ENCODE results near the gene SIN3A. TPM values are rescaled to one million over a fixed set of nuclear protein-coding genes. Genes with fewer than 3 reads are reported as not detected.
"Not testable (repeated sequence)": the region's sequence is repeated elsewhere in the genome, so short reads cannot be mapped to it uniquely, and the experiment has no call there.

SIN3A gene
- total RNA-seq, 1 donor from 2014 or later = 23.8 TPM

DNA sequence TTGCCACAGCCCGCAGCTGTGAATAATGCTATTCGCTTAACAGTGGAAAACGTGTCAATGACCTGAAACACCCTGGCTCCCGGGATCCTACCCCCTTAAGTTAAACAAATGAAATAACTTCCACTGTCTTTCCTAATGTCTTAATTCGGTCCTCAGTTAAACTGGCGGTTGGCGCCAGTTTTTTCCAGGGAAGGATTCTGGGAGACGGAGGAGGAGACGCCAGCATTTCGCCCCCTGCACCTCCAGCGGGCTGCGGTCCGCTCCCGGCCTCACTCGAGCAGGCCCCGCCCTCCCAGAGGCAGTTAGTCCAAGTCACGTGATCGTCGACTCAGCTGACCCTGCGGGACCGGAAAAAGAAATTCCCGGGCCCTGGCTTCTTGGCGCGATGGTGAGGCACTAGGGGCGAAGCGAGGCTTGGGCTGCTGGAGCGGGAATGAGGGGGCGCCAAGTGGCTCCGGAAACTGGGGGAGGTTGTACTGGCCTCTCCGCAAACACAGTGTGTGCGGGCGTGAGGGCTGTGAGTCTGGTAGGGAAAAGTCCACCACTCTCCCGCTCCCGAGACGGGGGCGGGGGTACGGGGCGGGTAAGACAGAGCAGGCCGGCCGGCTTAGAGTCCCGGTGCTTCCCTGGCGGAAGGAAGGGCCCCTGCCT lies 115.7 kb downstream of the SIN3A start, which contains the start of gene COMMD4:
TSS of gene COMMD4 (plus strand) at position 359 of the 651 bp plus-strand sequence. CDS start at position 386, 27 bp downstream.
- DNase-seq (ENCODE audit: low read depth) = peak; percentile 97

DNA sequence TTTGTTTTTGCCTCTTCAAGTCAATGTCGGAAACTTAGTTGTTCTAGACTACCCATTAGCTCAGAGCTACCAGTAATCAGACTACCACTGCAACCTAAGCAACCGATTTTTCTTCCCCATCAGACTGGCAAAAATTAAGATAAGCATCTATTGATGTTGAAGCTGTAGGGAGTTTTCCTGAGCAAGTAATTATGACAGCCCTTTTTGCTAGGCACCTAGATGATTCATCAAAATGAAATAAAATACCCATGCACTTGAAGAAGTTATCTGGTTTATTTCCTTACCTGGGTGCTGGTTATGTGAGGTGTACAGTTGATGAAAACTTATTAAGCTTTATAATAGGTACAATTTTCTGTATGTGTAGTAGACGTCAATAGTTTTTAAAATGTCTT lies 116.2 kb downstream of the SIN3A start:
- no peak for DNase-seq (ENCODE audit: low read depth)

DNA sequence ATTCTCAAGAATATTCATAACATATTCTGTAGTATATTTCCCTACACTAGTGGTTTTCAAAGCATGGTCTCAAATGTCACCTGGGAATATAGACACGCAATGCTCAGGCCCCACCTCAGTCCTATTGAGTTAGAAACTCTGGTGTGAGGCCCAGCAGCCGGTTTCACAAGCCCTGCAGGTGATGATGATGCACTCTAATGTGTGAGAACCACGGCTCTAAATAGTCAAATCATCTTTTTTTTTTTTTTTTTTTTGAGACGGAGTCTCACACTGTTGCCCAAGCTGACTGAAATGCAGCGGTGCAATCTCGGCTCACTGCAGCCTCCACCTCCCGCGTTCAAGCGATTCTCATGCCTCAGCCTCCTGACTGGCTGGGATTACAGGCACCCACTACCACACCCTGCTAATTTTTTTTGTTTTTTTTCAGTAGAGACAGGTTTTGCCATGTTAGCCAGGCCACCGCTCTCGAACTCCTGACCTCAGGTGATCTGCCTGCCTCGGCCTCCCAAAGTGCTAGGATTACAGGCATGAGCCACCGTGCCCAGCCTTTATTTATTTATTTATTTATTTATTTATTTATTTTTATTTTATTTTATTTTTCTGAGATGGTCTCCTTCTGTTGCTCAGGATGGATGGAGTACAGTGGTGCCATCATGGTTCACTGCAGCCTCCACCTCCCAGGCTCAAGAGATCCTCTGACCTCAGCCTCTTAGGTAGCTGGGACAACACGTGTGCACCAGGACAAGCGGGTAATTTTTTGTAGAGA lies 117.7 kb downstream of the SIN3A start:
- not testable (repeated sequence) for DNase-seq (ENCODE audit: low read depth)

DNA sequence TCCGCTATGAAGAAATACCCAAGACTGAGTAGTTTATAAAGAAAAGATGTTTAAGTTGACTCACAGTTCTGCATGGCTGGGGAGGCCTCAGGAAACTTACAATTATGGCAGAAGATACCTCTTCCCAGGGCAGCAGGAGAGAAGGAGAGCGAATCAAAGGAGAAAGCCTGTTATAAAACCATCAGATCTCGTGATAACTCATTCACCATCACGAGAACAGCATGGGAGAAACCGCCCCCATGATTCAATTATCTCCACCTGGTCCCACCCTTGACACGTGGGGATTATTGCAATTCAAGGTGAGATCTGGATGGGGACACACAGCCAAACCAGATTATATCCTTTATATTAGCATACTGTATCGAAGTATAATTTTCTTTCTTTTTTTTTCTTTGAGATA lies 119.4 kb downstream of the SIN3A start:
- not testable (repeated sequence) for DNase-seq (ENCODE audit: low read depth)

DNA sequence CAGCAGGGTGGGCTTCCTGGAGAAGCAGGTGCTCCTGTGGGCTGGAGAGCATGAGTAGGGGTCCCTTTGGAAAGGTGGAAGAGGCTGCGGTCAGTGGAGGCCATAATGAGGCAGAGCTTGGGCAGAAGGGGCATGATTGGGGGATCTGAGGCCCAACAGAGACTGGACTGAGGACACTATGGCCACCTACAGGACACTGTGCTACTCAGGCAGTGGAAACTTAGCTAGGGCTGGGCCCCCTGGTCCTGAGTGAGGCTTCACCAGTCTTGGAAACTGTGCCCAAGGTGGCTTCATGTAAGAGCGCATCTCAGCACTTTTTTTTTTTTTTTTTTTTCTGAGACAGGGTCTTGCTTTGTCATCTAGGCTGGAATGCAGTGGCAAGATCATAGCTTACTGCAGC lies 121.9 kb downstream of the SIN3A start:
- DNase-seq (ENCODE audit: low read depth) = no peak

DNA sequence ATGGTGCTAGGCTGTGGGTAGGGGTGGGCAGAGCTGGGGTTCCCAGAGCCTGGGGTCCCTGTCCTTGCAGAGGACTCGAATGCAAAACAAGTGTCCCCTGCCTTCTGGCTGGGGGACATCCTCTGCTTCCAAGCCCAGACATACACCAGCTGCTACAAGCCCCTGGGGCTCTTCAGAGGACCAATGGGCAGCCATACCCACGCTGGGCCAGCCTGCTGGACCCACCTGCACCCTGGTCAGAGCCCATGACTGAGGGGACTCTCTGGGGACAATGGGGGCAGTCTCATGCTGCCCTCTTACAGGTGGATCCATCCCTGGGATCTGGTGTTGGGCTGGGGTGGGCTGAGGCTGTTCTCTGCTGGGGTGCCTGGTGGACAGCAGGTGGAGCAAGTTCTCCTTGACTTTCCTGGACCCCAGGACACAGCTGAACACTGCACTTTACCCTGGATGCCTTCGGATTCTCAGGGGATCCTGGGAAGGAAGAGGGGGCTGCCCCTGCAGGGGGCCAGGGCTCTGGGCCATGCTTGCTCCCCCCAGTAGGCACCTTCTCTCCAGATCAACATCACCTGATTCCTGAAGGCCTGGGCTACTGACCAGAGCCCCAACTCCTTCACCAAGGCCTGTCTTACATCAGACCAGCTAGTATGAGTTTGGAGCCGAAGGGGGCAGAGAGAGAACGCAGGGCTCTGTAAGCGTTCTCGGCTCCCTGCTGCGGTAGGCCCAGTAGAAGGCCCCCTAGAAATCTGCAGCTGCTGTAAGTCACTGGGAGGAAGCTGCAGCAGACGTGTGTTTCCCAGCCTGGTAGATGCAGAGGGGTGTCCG lies 122.8 kb downstream of the SIN3A start:
- no peak for DNase-seq (ENCODE audit: low read depth)

DNA sequence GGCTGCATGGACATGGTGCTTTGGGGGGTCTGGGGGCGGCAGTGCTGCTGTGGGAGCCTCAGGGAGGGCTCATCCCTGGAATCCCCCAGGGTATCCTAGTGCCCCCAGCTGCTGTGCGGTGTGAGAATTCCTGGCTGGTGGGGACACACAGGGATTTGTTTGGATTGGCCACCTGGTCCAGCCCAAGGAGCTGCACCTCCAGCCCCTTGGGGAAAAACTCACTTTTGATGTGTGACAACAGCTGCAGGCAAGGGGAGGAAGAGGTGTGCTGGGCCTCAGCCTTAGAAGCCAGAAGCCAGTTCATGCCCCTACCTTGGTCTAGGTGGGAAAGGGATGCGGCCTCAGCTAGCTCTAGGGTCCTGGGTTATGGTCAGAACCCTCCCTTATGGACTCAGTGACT lies 124.0 kb downstream of the SIN3A start:
- DNase-seq (ENCODE audit: low read depth) = no peak

DNA sequence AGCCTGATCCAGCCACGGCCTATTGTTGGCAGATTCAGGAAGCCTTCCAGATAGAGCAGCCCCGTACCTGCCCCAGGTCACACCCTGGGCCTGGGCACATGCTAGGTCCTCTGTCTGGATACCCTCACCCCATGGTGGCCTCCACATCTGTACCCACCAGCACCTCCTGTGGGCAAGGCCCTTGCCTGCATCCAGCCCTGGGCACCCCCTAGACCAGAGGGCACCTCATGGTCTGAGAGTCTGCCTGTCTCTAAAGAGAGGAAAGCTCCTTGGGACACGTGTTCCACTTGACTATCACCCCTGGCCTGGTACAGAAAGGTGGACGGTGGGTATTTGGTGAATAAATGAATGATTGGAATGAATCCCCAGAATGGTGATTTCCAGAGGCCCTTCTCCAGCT lies 124.5 kb downstream of the SIN3A start:
- no peak for DNase-seq (ENCODE audit: low read depth)

DNA sequence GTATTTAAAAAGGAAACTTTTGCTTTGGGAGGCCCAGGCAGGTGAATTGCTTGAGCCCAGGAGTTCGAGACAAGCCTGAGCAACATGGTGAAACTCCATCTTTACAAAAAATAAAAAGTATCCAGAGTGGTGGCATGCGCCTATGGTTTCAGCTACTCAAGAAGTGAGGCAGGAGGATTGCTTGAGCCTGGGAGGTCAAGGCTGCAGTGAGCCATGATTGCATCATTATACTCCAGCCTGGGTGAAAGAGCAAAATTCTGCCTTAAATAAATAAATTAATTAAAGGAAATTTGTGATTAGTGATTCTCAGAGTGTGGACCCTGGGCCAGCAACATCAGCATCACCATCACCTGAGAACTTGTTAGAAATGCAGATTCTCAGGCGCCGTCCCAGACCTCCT lies 125.6 kb downstream of the SIN3A start:
- no peak for DNase-seq (ENCODE audit: low read depth)

DNA sequence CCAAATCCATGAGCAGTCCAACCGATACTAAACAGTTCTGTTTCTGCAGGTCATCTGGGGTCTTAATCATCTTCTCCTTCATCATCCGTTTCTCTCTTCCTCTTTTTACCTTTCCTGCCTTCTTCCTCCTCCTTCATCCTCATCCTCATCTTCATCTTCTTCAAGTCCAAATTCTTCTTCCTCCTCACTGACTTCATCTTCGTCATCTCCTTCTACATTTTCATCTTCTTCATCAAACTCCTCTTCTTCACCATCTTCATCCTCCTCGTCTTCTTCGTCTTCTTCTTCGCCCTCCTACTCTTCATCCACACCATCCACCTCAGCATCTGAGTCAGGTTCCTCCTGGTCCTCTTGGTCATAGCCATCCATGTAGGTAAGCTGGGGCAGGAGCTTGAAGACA lies 129.8 kb downstream of the SIN3A start:
- DNase-seq (ENCODE audit: low read depth) = no peak

MicroRNAs encoded within 50 kb of the gene (microRNA counts, 767-probe panel; counts per million panel counts)
- microRNA hsa-miR-631 = not detected

Small RNAs within 50 kb of the gene (microRNA-seq; reads per million reads assigned to microRNA genes)
- gene MIR631 = not detected

Other genes starting within 250 kb of the SIN3A start
- 3.4 and 3.5 TPM in 2 replicates for gene C15orf39, start 249.8 kb downstream of the SIN3A start, total RNA-seq
- not detected in 2 replicates for gene GOLGA6C, start 193.4 kb downstream of the SIN3A start, total RNA-seq
- not detected in 2 replicates for gene GOLGA6D, start 168.9 kb downstream of the SIN3A start, total RNA-seq
- 53.4 and 55.5 TPM in 2 replicates for gene COMMD4, start 115.6 kb downstream of the SIN3A start, total RNA-seq
- 1.3 and 5.8 TPM in 2 replicates for gene NEIL1, start 104.7 kb downstream of the SIN3A start, total RNA-seq
- 123 and 140 TPM in 2 replicates for gene MAN2C1, start 83.1 kb downstream of the SIN3A start, total RNA-seq
- gene PTPN9, start 127.6 kb upstream of the SIN3A start, total RNA-seq = 7.6 and 7.7 TPM in 2 replicates
- 30.4 and 33.0 TPM in 2 replicates for gene SNUPN, start 174.0 kb upstream of the SIN3A start, total RNA-seq
- gene IMP3, start 188.5 kb upstream of the SIN3A start, total RNA-seq = 127 and 146 TPM in 2 replicates
- 17.0 and 19.5 TPM in 2 replicates for gene SNX33, start 196.2 kb upstream of the SIN3A start, total RNA-seq

Data from myocyte (in vitro differentiated cells).